ENCODE results near the gene TTC28. TPM values are rescaled to one million over a fixed set of nuclear protein-coding genes. Genes with fewer than 3 reads are reported as not detected.
"Not testable (repeated sequence)": the region's sequence is repeated elsewhere in the genome, so short reads cannot be mapped to it uniquely, and the experiment has no call there.

TTC28 gene
- polyA plus RNA-seq, 3 donors = 22.1 to 29.8 (median 26.0) TPM

DNA sequence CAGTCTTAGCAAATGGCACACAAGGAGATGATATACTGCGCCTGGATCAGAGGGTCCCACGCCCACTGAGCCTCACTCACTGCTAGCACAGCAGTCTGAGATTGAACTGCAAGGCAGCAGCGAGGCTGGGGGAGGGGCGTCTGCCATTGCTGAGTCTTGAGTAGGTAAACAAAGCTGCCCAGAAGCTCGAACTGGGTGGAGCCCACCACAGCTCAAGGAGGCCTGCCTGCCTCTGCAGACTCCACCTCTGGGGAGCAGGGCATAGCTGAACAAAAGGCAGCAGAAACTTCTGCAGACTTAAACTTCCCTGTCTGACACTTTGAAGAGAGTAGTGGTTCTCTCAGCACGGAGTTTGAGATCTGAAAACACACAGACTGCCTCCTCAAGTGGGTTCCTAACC, 470.2 kb downstream of the TTC28 start:
- not testable (repeated sequence) for DNase-seq (ENCODE audit: low read depth in 3 of 3, low spot score in 2 of 3)

DNA sequence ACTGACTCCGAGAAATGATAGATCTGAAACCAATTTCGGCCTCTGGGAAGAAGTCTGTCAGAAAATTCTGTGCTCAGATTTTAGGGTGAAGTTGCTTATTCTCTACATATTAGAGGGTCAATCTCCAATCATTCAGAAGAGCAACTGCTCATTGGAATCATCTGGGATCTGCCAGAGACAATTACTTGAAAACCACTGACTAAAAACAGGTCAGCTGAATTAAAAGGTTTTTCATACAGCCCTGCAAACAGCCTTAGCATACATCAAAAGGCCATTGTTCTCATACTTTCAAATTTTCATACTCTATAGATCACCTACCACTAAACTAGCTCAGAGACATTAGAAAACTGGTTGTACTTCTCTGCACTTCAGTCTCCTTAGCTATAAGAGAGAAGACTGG, 470.9 kb downstream of the TTC28 start:
- no peak for DNase-seq (ENCODE audit: low read depth in 3 of 3, low spot score in 2 of 3)

DNA sequence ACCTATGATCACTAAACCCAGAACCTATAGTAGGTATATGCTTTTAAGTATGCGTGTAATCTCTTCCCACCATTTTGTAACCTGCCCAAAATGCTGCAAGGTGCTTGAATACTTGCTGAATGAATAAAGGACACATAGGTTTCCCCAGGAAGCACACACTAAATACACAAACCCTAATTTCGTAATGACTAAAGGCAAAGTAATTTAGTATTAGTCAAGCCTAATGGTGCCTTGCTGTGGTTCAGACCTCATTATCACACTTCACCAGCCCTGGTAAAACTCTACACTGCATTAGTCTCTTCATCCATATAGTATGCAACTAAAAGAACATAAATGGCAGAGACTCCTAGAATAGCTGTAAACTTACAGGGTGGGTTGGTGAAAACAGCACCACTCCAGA, 471.6 kb downstream of the TTC28 start:
- DNase-seq (ENCODE audit: low read depth in 3 of 3, low spot score in 2 of 3) = no peak

DNA sequence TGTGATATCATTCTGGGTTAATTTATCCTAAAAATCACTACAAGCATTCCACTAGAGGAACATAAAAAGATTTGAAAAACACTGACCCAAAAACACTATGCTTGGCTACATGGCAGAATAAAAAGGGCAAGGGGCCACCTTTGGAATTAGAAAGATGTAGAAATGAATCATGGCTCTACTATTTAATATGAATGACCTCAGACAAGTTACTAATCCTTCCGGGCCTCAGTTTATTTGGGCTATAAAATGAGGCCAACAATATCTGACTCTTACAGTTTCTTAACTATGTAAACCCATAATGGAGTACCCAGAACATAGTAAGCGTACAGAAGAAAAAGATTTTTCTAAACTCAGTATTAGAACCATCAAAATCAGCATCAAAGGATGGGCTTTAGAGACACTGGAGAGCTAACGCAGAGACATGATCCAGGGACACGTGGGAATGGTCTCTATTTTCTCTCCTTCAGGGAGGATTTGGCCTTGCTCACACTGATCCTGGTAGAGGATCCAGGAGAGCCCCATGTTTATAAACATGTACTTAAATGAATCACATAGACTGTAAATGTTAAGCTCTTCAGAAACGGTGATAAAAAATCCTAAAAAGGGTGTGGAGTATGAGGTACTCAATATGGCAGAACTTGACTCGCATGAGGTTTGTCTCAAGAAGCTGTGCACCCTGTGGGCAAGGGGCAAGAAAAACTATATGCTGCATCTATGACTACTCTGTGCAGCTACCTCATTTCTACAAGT, 472.2 kb downstream of the TTC28 start:
- no peak for DNase-seq (ENCODE audit: low read depth in 3 of 3, low spot score in 2 of 3)

DNA sequence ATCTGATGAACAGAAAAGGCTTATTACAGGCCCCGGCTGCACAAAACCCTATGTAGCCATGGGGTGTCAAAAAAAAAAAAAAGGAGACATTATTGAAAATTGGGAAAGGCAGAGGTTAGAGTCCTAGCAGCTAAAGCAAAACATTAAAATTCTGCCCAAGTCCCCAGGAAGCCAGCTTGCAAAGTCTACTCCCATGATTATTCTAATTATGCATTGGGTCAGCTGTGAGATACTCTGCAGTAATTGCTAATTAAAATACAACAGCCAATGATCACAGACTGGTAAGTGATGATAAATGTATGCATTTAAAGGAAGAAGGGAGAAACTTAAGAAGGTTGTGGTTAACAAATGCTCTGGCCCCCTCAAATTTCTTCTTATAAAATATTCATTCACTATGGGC, 473.7 kb downstream of the TTC28 start:
- no peak for DNase-seq (ENCODE audit: low read depth in 3 of 3, low spot score in 2 of 3)

DNA sequence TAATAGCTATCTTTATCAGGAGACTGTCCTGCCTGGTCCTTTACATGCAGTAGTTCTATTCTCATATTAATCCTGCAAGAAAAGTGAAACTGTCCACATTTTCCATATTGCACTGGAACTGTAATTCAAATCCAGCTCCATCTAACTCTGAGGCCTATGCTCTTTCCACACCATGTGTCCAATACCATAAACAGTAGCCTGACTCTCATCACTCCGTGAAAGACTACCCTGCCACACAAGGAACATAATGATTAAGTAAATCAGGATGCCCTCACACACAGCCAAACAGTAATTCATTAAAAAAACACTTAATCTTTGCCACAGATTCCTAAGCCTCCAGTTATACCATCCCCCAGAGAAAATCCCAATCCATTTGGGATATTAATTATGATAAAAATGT, 475.3 kb downstream of the TTC28 start:
- no peak for DNase-seq (ENCODE audit: low read depth in 3 of 3, low spot score in 2 of 3)

DNA sequence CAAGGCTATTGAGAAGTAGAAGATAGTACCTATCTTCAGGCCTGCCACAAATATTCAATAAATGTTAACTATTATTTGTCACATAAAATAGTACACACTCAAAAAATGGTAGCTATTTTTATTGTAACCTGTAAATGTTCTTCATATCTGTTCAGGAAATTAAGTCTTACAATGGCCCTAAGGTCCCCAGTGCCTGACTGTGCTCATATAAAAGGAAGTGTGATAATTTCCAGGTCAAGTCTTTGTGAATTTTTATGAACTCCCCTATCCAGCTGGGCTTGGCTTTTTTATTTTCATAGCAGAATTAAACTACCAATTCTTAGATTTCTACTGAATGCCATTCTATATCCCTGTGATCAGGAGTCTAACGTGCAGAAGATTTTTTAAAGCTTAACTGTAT, 476.4 kb downstream of the TTC28 start:
- no peak for DNase-seq (ENCODE audit: low read depth in 3 of 3, low spot score in 2 of 3)

DNA sequence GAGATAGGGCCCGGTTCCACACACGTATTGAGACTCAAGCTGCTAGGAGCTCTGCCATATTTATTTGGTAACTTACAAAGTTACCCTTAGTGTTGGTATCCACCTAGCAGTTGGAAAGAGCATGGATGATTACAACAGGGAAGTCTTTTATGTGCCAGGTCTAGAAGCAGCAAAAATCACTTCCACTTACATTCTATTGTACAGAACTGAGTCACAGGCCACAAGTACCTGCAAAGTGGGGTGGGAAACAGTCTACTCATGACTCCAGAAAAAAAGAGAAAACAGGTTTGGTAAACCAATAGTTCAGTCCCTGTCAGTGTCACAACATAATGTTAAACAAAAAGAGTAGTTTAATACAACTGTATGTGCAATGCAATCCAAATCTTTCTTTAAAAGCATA, 480.9 kb downstream of the TTC28 start:
- no peak for DNase-seq (ENCODE audit: low read depth in 3 of 3, low spot score in 2 of 3)

DNA sequence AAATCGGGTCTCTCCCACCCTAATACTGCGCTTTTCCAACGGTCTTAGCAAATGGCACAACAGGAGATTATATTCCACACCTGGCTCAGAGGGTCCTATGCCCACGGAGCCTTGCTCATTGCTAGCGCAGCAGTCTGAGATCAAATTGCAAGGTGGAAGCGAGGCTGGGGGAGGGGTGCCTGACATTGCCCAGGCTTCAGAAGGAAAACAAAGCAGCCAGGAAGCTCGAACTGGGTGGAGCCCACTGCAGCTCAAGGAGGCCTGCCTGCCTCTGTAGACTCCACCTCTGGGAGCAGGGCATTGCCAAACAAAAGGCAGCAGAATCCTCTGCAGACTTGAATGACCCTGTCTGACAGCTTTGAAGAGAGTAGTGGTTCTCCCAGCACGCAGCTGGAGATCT, 488.1 kb downstream of the TTC28 start:
- DNase-seq (ENCODE audit: low read depth in 3 of 3, low spot score in 2 of 3) = not testable (repeated sequence)

DNA sequence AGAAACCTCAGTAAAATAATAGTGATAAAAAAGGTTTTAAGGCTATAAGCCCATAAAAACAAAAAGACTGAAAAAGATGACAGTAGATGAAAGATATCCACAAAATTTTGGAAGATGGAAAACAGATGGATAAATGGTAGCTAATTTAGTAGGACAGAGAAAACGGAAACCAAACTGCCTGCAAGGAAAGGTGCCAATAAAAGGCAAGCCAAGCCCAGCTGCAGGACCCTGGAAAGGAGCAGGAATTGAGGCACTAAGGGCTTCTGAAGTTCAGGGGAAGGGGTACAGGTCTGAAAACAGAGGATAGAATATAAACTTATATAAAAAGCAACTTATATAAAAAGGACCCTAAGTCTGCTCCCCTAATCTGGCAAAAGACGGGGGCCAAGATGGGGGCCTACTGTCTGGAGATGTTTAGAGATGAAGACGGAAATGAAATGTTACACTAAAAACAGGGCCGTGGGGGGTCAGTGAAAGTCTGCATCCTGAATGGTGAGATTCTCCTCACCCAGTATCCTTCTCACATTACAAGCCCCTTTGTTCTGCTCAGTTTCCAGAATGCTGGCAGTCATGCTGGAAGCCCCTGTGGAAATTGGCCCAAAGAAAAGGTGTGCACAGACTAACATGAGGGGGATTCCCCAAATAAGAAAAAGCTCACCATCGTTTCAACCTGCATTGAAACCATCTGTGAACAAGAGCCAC, 491.3 kb downstream of the TTC28 start:
- no peak for DNase-seq (ENCODE audit: low read depth in 3 of 3, low spot score in 2 of 3)

DNA sequence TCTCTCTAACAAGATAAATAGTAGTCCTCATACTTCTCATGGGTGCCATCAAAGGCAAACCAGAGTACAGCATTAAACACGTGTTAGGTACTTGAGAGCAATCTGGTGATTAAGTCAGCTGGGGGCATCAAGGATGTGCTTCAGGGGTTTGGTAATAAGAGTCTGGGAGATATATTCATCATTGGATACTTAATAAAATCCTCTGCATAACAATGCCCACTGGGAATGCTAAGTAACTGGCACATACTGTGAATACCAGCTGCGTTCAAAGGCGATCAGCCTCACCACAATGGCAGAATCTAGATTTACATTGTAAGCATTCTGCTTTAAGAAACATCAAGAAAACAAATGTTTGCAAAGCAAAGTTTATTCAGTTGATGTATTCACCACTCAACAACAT, 492.0 kb downstream of the TTC28 start:
- no peak for DNase-seq (ENCODE audit: low read depth in 3 of 3, low spot score in 2 of 3)

DNA sequence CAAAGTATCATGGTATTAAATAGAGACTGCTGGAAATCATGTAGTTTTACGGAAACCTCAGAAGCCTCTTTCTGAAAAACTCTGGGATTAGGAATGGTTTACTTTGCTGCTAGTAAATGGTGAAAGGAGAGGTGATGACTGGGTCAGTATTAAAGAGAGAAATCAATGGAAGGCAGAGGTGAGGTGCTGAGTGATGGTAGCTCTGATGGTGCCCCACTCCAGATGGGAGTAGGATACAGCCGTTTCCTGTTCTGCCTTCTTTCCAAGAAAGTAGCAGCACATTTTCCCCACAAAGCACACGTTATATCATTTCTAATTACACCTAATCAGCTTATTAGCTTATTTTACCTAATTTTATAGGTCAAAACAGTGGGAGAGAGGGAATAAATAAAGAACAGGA, 493.0 kb downstream of the TTC28 start:
- DNase-seq (ENCODE audit: low read depth in 3 of 3, low spot score in 2 of 3) = no peak

DNA sequence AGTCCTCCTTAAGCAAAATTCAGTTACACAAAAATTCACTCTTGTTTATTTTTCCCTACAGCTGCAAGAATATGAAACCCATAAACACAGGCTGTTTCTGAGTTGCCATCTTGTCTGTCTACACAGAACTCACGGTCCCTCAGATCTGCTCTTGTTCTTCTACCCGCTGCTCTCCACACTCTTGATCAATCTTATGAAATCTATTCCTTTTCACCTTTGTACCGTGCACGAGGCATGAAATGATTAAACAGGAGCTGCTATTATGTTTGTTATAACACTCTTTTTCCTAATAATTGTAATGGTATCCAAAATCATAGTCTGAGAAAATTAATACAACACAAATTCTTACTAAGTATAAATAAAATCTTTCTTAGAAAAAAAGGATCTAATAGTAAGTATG, 494.5 kb downstream of the TTC28 start:
- DNase-seq (ENCODE audit: low read depth in 3 of 3, low spot score in 2 of 3) = no peak

DNA sequence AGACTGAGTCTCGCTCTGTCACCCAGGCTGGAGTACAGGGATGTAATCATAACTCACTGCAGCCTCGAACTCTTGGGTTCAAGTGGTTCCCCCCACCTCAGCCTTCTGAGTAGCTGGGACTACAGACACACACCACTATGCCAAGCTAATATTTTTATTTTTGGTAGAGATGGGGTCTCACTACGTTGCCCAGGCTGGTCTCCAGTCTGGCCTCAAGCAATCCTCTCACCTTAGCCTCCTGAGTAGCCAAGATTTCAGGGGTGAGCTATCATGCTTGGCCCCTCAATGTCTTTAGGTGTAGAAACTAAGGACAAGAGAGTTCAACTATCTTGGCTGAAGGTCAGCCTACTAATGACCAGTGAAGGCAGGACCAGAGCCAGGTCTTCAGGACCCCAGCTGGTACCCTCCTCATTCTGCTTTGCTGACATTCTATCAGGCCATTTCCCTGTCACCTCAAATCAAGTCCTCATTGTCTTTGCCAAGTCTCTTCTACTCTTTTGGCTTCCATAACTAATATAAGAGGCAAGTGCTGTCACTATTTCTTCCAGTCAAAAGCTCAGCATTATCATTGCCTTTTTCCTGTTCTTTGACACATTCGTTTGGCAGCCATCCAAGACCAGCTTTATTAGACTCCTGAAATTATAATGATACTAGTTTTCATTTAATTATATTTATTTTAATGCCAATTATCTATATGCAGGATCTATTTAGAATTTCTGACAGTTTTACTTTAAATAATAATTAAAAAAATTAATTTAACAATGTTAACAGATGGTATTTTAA, 496.4 kb downstream of the TTC28 start:
- no peak for DNase-seq (ENCODE audit: low read depth in 3 of 3, low spot score in 2 of 3)

DNA sequence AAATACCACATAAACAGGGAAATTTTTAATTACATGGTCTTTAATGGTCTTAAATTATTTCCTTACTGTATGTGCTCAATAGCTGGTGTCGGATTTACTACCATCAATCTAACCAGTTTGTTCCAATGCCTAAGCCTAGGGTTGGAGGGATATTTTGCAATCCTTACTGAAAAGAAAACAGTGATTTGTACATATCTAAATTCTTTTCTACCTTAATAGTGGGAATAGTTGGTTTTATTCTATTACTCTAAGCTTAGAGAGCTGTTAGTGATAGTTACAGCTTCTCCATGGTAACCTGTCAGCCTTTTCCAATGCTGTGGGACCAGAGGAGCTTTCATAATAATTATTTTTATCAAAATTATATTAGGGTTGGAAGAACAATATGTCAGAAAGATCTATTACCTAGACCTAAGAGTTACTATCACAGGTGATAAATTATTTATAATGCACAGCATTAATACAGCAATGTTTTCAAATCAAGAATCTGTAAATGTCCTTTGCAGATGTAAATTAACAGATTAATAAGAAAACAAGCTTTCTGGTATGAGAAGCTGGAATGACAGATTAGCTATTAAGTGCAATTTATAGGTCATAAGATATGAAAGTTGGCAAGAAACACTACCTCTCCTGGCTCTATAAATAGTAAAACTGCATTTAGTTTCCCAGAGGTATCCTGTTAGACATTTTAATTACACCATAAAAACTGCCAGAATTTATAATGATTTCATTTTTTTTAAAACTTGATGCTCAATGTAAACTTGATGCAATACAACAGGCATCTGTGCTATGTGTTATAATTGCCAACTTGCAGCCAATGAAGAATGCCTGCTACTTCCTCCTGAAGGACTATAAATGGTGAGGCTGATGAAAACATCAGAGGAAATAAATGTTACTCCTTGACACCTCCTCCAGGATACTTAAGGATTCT, 498.6 kb downstream of the TTC28 start:
- DNase-seq (ENCODE audit: low read depth in 3 of 3, low spot score in 2 of 3) = no peak

DNA sequence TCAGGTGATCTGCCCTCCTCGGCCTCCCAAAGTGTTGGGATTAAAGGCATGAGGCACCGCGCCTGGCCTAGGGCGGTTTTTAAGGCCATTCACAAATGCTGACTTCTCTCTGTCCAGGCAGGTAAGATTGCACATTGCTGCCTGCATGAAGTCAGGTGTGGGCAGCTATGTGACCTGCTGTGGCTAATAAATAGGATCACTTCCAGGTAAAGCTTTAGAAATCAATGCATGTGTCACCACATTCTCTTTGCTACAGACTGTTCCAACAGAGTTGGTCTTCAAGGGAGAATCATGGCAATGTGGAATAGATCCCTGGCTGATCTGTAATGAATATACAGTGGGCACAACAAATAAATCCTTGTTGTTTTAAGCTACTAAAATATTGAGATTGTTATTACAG, 500.2 kb downstream of the TTC28 start:
- no peak for DNase-seq (ENCODE audit: low read depth in 3 of 3, low spot score in 2 of 3)

DNA sequence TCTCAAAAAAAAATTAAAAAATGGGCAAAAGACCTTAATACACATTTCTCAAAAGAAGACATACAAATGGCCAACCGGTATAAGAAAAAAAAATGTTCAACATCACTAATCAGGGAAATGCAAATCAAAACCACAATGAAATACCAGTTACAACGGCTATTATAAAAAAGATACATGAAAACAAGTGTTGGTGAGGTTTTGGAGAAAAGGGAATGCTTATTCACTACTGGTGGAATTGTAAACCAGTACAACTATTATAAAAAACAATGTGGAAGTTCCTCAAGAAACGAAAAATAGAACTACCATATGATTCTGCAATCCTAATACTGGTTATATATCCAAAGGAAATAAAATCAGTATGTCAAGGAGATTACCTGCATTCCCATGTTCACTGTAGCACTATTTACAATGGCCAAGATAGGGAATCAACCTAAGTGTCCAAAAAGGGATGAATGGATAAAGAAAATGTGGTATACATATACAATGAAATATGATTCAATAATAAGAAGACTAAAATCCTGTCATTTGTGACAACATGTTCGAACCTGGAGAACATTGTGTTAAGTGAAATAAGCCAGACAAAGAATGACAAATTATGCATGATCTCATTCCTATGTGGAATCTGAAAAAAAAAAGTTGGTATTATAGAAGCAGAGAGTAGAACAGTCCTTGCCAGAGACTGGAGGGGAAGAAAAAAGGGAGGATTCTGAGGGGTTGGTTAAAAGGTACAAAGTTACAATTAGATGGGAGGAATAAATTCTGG, 503.7 kb downstream of the TTC28 start:
- DNase-seq (ENCODE audit: low read depth in 3 of 3, low spot score in 2 of 3) = no peak

DNA sequence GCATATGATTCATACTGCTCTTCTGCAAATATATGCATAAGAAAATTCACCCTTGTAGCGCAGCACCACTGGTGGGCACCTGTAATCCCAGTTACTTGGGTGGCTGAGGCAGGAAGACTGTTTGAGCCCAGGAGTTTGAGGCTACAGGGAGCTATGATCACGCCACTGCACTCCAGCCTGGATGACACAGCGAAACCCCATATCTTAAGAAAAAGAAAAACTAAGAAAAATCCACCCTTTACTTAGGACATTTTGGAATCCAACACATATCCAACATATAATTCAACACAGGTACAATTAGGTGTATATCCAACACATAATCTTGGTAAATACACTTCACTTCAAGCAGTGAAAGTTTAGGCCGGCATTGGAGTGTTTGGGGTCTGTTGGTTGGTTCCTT, 505.1 kb downstream of the TTC28 start:
- DNase-seq (ENCODE audit: low read depth in 3 of 3, low spot score in 2 of 3) = no peak

DNA sequence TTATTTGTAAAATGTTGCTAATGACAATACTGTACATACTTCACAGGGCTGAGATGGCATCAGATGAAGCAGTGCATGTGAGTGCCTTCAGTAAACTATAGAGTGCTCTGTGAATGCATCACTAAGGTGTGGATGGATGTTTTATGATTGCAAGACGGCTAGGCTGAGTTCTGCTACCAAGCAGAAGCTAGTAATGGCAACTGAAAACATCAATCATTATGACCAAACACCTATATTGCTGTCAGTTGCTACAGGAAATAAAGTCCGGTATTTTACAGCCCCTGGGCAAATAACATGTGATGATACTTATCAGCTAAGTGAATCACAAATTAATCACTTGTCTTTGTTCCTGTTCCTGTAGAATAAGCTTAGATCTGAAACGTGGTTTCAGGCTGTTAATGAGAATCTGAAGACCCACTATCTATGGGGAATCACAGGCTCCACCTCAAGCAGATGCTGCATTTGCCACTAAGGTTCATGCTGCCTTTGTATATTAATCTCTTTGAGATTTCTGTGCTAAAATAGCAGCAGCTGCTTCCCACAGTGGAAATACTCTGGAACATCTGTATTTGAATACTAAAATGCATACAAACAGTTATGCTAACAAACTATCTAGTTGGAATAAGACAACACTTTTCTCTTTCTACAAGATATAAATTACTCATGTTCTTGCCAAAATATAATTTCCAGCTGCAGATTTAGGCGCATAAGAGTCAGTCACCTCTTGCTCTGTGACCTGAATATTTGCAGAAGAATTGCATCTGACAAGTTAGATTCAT, 506.6 kb downstream of the TTC28 start:
- no peak for DNase-seq (ENCODE audit: low read depth in 3 of 3, low spot score in 2 of 3)

Measured in right renal cortex interstitium (tissue), 3 donors.